Small intestine (tissue), 7 donors: ENCODE data around the gene UBE2J2. TPM values are rescaled to one million over a fixed set of nuclear protein-coding genes. Genes with fewer than 3 reads are reported as not detected.

Source experiments
- DNase-seq, 2 donors: peaks; one replicate each; pipeline versions ENCODE4 v3.0.0 to v3.0.0-alpha.2; 2013
- FAIRE-seq: peaks from 2 replicates; lab custom pipeline; 2012; peaks lifted over from hg19 to GRCh38; lab: Jason Lieb, UNC
- H3K27ac ChIP-seq, 3 donors: one replicate each; pipeline ENCODE4 v1.5.1; 2013; ENCODE audit warnings: low read length in 2 of 3, mild to moderate bottlenecking in 2 of 3, control low read depth in 1 of 3, inconsistent platforms in 1 of 3, low read depth in 1 of 3, moderate library complexity in 1 of 3
- H3K27me3 ChIP-seq, 3 donors: one replicate each; pipeline ENCODE4 v1.6.1; 2013; ENCODE audit warnings: low read length in 3 of 3, inconsistent platforms in 1 of 3; ENCODE audit not compliant: control insufficient read depth in 3 of 3, insufficient read depth in 3 of 3
- H3K36me3 ChIP-seq, 3 donors: one replicate each; pipeline ENCODE4 v1.6.1; 2013; ENCODE audit warnings: low read length in 3 of 3, inconsistent platforms in 1 of 3, low read depth in 1 of 3, mild to moderate bottlenecking in 1 of 3, moderate library complexity in 1 of 3; ENCODE audit not compliant: control insufficient read depth in 3 of 3, insufficient read depth in 2 of 3
- H3K4me1 ChIP-seq, 3 donors: one replicate each; pipeline ENCODE4 v1.6.1; 2013; ENCODE audit warnings: low read length in 2 of 3, inconsistent platforms in 1 of 3, low read depth in 1 of 3, mild to moderate bottlenecking in 1 of 3, moderate library complexity in 1 of 3; ENCODE audit not compliant: control insufficient read depth in 3 of 3, insufficient read depth in 2 of 3
- H3K4me3 ChIP-seq, 3 donors: one replicate each; pipeline ENCODE4 v1.5.1; 2013; ENCODE audit warnings: low read length in 3 of 3, control low read depth in 1 of 3, inconsistent platforms in 1 of 3, low read depth in 1 of 3, mild to moderate bottlenecking in 1 of 3, moderate library complexity in 1 of 3
- H3K9me3 ChIP-seq, 2 donors: one replicate each; pipeline ENCODE4 v1.6.1; 2013; ENCODE audit warnings: low read depth in 1 of 2, low read length in 1 of 2; ENCODE audit not compliant: control insufficient read depth in 2 of 2, insufficient read depth in 1 of 2
- WGBS, 3 donors: extraction: QIAGEN DNeasy Blood & Tissue Kit; methylation state at CpG; one replicate each; pipeline ENCODE4 v1.1.7; 2013; 5-methylcytosine and 5-hydroxymethylcytosine counted together
- polyA plus RNA-seq, 4 donors: library from polyadenylated mRNA; stranded (reverse) in 3 of 4; unstranded in 1 of 4; fragments of 200-250 nt in 3 of 4; fragments of 120-200 nt in 1 of 4; gene quantifications; one replicate each; pipeline versions ENCODE4 v1.2.1 to v1.2.3, GENCODE V29; 2013
- donor health status: healthy with polysubstance abuse.
- donor health status: control.
- donor health status: control.
- donor health status: Bipolar disorder and iron deficiency.
- donor health status: healthy.

UBE2J2 gene
- polyA plus RNA-seq, 4 donors, result 45.9 to 67.0 (median 60.7) TPM

- H3K4me3 ChIP-seq, result no peak overlapping the region
- WGBS, 3 donors, result 90 to 92% (median 92%) methylated on average over 49 of the region's 49 CpGs
- FAIRE-seq, result no peak
Measured at GRCh38 chr1:1312450-1313314, 39.0 kb upstream of the UBE2J2 start.

GRCh38 chr1:1311107-1312104, 37.8 kb upstream of the UBE2J2 start:
- Histone ChIP-seq H3K4me3 (no peak overlapping the region), H3K36me3 (peaks cover 16 to 68% (median 21%) of the 10 kb centered on the region in 3 donors), H3K4me1 (peaks cover under 1 to 14% (median 2%) of the 10 kb centered on the region in 3 donors), H3K27ac (no peak overlapping the region), H3K27me3 (no peaks in the 10 kb centered on the region), H3K9me3 (no peaks in the 10 kb centered on the region)
- FAIRE-seq (no peak), DNase-seq (no peak)
- 89 to 94% (median 89%) methylated on average over 20 to 22 of the region's 22 CpGs for WGBS, 3 donors

More at GRCh38 chr1:1312450-1313314, 39.0 kb upstream of the UBE2J2 start:
- Histone ChIP-seq H3K4me1 (peaks cover 0 to 10% (median 0%) of the 10 kb centered on the region in 3 donors), H3K36me3 (peaks cover 16 to 79% (median 21%) of the 10 kb centered on the region in 3 donors), H3K27me3 (no peaks in the 10 kb centered on the region), H3K9me3 (no peaks in the 10 kb centered on the region), H3K27ac (no peak overlapping the region)
- no peak for DNase-seq

GRCh38 chr1:1310476-1311053, 36.9 kb upstream of the UBE2J2 start:
- H3K27me3 ChIP-seq, result no peaks in the 10 kb centered on the region
- 81 to 87% (median 85%) methylated on average over 21 of the region's 21 CpGs for WGBS, 3 donors
- peaks cover 7 to 23% (median 8%) of the 10 kb centered on the region in 3 donors for H3K4me1 ChIP-seq
- no peak overlapping the region for H3K27ac ChIP-seq
- DNase-seq, result no peak
- H3K36me3 ChIP-seq, result peaks cover 16 to 63% (median 18%) of the 10 kb centered on the region in 3 donors
- FAIRE-seq, result no peak
- no peak overlapping the region for H3K4me3 ChIP-seq
- no peaks in the 10 kb centered on the region for H3K9me3 ChIP-seq

GRCh38 chr1:1310109-1310385, 36.4 kb upstream of the UBE2J2 start:
- FAIRE-seq (no peak), DNase-seq (no peak)
- Histone ChIP-seq H3K27me3 (no peaks in the 10 kb centered on the region), H3K9me3 (no peaks in the 10 kb centered on the region), H3K4me1 (peaks cover 7 to 28% (median 12%) of the 10 kb centered on the region in 3 donors), H3K4me3 (peak overlapping the region in 1 of 3 donors; percentile 70), H3K36me3 (peaks cover 16 to 59% (median 18%) of the 10 kb centered on the region in 3 donors), H3K27ac (no peak overlapping the region)
- 76 to 78% (median 77%) methylated on average over 3 of the region's 3 CpGs for WGBS, 3 donors

GRCh38 chr1:1309251-1310108, 35.8 kb upstream of the UBE2J2 start:
- peak overlapping the region; percentile 69 to 83 (median 70) for H3K4me3 ChIP-seq
- H3K27ac ChIP-seq, result peak overlapping the region; percentile 60 to 89 (median 78)
- peaks cover 7 to 33% (median 13%) of the 10 kb centered on the region in 3 donors for H3K4me1 ChIP-seq
- WGBS, 3 donors, result 14 to 29% (median 21%) methylated on average over 53 to 57 of the region's 57 CpGs
- DNase-seq, result peak; percentile 50 to 66
- peaks cover 11 to 53% (median 15%) of the 10 kb centered on the region in 3 donors for H3K36me3 ChIP-seq
- FAIRE-seq, result no peak
- no peaks in the 10 kb centered on the region for H3K9me3 ChIP-seq
- no peaks in the 10 kb centered on the region for H3K27me3 ChIP-seq

GRCh38 chr1:1308756-1309250, 35.1 kb upstream of the UBE2J2 start:
- WGBS, 3 donors, result 0 to 1% (median 0%) methylated on average over 43 to 66 of the region's 66 CpGs
- DNase-seq, result no peak
- Histone ChIP-seq H3K36me3 (peaks cover 9 to 47% (median 9%) of the 10 kb centered on the region in 3 donors), H3K9me3 (no peaks in the 10 kb centered on the region), H3K4me3 (peak overlapping the region; percentile 69 to 83 (median 70)), H3K27me3 (no peaks in the 10 kb centered on the region), H3K4me1 (peaks cover 7 to 34% (median 13%) of the 10 kb centered on the region in 3 donors), H3K27ac (peak overlapping the region; percentile 77 to 89 (median 78))
- FAIRE-seq, result no peak

- WGBS, 3 donors, result 1% methylated on average over 82 to 130 of the region's 131 CpGs
- Histone ChIP-seq H3K36me3 (peaks cover 6 to 47% (median 9%) of the 10 kb centered on the region in 3 donors), H3K4me1 (peaks cover 7 to 34% (median 13%) of the 10 kb centered on the region in 3 donors), H3K27me3 (no peaks in the 10 kb centered on the region), H3K27ac (peak within 1 kb of the TSS; percentile 89 to 95 (median 95)), H3K4me3 (peak within 1 kb of the TSS; percentile 69 to 83 (median 76)), H3K9me3 (no peaks in the 10 kb centered on the region)
- no peak for FAIRE-seq
- DNase-seq, result peak; percentile 90 to 96
Measured at GRCh38 chr1:1307923-1308755, 34.5 kb upstream of the UBE2J2 start, which contains the start of the genes ACAP3 and PUSL1. Gene ACAP3, minus strand, starts transcription at chr1:1307930. Its CDS starts 115 bp downstream, at chr1:1307815. Gene PUSL1, plus strand, starts transcription at chr1:1308597. Its CDS starts 47 bp downstream, at chr1:1308644.
